Measurements from ENCODE around the gene TBXT. TPM values are rescaled to one million over a fixed set of nuclear protein-coding genes. Genes with fewer than 3 reads are reported as not detected.

The TBXT gene
- total and polyA plus RNA-seq, 2 experiments from 2014 or later = 0.23 TPM; not detected in 1

DNA sequence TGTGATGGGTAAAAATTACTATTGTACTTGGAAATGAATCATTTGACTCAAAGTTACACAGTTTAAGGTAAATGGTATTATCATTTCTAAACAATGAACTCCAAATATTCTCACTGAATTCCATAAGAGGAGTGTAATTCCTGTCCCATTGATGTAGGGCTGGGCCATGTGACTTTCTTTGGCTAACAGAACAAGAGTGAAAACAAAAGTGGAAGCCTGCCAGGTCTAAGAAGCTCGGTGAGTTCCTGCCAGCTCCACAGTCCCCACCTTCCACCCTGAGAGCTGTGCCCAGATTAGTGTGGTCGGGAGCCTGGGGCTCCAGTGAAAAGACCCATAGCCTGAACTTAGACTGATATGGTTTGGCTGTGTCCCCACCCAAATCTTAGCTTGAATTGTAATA is 24.6 kb downstream of the TBXT start:
- Histone ChIP-seq H2AFZ (no peak overlapping the region), H3K4me3 (no peak overlapping the region), H3K36me3 (ENCODE audit: insufficient read depth) (no peaks in the 10 kb centered on the region), H3K27ac (ENCODE audit: low read depth) (no peak overlapping the region), H3K27me3 (ENCODE audit: insufficient read depth) (no peaks in the 10 kb centered on the region), H3K79me2 (replicated peaks; ENCODE audit: insufficient read depth) (no peaks in the 10 kb centered on the region), H3K4me1 (ENCODE audit: insufficient read depth) (peaks cover 11% of the 10 kb centered on the region), H3F3A (replicated peaks; ENCODE audit: low read depth) (no peaks in the 10 kb centered on the region), H3K9me2 (ENCODE audit: insufficient read depth) (peaks cover 12% of the 10 kb centered on the region; the same call in 1 of the 2 replicates), H3K4me2 (no peak overlapping the region), H4K20me1 (replicated peaks; ENCODE audit: insufficient read depth) (no peaks in the 10 kb centered on the region)
- Mint-ChIP-seq H3K36me3 (ENCODE audit: low read depth) (no peaks in the 10 kb centered on the region), H3K9me3 (peaks cover 5% of the 10 kb centered on the region; the same call in 2 of the 3 replicates), H3K4me1 (peaks cover 5% of the 10 kb centered on the region), H3K27ac (no peak overlapping the region), H3K4me3 (no peak overlapping the region), H3K27me3 (ENCODE audit: insufficient read depth, low read depth, poor library complexity) (peaks cover 3% of the 10 kb centered on the region)
- TF ChIP-seq, protein P1, sequence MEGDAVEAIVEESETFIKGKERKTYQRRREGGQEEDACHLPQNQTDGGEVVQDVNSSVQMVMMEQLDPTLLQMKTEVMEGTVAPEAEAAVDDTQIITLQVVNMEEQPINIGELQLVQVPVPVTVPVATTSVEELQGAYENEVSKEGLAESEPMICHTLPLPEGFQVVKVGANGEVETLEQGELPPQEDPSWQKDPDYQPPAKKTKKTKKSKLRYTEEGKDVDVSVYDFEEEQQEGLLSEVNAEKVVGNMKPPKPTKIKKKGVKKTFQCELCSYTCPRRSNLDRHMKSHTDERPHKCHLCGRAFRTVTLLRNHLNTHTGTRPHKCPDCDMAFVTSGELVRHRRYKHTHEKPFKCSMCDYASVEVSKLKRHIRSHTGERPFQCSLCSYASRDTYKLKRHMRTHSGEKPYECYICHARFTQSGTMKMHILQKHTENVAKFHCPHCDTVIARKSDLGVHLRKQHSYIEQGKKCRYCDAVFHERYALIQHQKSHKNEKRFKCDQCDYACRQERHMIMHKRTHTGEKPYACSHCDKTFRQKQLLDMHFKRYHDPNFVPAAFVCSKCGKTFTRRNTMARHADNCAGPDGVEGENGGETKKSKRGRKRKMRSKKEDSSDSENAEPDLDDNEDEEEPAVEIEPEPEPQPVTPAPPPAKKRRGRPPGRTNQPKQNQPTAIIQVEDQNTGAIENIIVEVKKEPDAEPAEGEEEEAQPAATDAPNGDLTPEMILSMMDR (conservative IDR thresholded peaks at IDR 0.05; ENCODE audit: low read depth in 2 of 2) = no peak
- TF ChIP-seq CREB1 (CRISPR knock-in tag; IDR thresholded peaks at IDR 0.05; ENCODE audit: low read depth) (no peak), NANOG (IDR thresholded peaks at IDR 0.05; ENCODE audit: borderline replicate concordance) (no peak), EZH2 (IDR thresholded peaks at IDR 0.05; ENCODE audit: low read depth, unreplicated experiment) (no peak), JUNB (IDR thresholded peaks at IDR 0.05; ENCODE audit: unreplicated experiment) (no peak), ZNF331 (CRISPR knock-in tag; IDR thresholded peaks at IDR 0.05; ENCODE audit: low read depth) (no peak), ZNF114 (CRISPR knock-in tag; IDR thresholded peaks at IDR 0.05) (no peak), POLR2AphosphoS5 (IDR thresholded peaks at IDR 0.05; ENCODE audit: low read depth) (no peak), EZH2phosphoT487 (IDR thresholded peaks at IDR 0.05; ENCODE audit: unreplicated experiment) (no peak), STAT1 (IDR thresholded peaks at IDR 0.05; ENCODE audit: unreplicated experiment) (no peak)
- TF ChIP-seq, protein P2, sequence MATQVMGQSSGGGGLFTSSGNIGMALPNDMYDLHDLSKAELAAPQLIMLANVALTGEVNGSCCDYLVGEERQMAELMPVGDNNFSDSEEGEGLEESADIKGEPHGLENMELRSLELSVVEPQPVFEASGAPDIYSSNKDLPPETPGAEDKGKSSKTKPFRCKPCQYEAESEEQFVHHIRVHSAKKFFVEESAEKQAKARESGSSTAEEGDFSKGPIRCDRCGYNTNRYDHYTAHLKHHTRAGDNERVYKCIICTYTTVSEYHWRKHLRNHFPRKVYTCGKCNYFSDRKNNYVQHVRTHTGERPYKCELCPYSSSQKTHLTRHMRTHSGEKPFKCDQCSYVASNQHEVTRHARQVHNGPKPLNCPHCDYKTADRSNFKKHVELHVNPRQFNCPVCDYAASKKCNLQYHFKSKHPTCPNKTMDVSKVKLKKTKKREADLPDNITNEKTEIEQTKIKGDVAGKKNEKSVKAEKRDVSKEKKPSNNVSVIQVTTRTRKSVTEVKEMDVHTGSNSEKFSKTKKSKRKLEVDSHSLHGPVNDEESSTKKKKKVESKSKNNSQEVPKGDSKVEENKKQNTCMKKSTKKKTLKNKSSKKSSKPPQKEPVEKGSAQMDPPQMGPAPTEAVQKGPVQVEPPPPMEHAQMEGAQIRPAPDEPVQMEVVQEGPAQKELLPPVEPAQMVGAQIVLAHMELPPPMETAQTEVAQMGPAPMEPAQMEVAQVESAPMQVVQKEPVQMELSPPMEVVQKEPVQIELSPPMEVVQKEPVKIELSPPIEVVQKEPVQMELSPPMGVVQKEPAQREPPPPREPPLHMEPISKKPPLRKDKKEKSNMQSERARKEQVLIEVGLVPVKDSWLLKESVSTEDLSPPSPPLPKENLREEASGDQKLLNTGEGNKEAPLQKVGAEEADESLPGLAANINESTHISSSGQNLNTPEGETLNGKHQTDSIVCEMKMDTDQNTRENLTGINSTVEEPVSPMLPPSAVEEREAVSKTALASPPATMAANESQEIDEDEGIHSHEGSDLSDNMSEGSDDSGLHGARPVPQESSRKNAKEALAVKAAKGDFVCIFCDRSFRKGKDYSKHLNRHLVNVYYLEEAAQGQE (IDR thresholded peaks at IDR 0.05; ENCODE audit: unreplicated experiment) = no peak
- TF ChIP-seq, protein P3, sequence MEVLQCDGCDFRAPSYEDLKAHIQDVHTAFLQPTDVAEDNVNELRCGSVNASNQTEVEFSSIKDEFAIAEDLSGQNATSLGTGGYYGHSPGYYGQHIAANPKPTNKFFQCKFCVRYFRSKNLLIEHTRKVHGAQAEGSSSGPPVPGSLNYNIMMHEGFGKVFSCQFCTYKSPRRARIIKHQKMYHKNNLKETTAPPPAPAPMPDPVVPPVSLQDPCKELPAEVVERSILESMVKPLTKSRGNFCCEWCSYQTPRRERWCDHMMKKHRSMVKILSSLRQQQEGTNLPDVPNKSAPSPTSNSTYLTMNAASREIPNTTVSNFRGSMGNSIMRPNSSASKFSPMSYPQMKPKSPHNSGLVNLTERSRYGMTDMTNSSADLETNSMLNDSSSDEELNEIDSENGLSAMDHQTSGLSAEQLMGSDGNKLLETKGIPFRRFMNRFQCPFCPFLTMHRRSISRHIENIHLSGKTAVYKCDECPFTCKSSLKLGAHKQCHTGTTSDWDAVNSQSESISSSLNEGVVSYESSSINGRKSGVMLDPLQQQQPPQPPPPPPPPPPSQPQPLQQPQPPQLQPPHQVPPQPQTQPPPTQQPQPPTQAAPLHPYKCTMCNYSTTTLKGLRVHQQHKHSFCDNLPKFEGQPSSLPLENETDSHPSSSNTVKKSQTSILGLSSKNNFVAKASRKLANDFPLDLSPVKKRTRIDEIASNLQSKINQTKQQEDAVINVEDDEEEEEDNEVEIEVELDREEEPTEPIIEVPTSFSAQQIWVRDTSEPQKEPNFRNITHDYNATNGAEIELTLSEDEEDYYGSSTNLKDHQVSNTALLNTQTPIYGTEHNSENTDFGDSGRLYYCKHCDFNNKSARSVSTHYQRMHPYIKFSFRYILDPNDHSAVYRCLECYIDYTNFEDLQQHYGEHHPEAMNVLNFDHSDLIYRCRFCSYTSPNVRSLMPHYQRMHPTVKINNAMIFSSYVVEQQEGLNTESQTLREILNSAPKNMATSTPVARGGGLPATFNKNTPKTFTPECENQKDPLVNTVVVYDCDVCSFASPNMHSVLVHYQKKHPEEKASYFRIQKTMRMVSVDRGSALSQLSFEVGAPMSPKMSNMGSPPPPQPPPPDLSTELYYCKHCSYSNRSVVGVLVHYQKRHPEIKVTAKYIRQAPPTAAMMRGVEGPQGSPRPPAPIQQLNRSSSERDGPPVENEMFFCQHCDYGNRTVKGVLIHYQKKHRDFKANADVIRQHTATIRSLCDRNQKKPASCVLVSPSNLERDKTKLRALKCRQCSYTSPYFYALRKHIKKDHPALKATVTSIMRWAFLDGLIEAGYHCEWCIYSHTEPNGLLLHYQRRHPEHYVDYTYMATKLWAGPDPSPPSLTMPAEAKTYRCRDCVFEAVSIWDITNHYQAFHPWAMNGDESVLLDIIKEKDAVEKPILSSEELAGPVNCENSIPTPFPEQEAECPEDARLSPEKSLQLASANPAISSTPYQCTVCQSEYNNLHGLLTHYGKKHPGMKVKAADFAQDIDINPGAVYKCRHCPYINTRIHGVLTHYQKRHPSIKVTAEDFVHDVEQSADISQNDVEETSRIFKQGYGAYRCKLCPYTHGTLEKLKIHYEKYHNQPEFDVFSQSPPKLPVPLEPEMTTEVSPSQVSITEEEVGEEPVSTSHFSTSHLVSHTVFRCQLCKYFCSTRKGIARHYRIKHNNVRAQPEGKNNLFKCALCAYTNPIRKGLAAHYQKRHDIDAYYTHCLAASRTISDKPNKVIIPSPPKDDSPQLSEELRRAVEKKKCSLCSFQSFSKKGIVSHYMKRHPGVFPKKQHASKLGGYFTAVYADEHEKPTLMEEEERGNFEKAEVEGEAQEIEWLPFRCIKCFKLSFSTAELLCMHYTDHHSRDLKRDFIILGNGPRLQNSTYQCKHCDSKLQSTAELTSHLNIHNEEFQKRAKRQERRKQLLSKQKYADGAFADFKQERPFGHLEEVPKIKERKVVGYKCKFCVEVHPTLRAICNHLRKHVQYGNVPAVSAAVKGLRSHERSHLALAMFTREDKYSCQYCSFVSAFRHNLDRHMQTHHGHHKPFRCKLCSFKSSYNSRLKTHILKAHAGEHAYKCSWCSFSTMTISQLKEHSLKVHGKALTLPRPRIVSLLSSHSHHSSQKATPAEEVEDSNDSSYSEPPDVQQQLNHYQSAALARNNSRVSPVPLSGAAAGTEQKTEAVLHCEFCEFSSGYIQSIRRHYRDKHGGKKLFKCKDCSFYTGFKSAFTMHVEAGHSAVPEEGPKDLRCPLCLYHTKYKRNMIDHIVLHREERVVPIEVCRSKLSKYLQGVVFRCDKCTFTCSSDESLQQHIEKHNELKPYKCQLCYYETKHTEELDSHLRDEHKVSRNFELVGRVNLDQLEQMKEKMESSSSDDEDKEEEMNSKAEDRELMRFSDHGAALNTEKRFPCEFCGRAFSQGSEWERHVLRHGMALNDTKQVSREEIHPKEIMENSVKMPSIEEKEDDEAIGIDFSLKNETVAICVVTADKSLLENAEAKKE (CRISPR knock-in tag; IDR thresholded peaks at IDR 0.05) = no peak
- TF ChIP-seq, protein P4, sequence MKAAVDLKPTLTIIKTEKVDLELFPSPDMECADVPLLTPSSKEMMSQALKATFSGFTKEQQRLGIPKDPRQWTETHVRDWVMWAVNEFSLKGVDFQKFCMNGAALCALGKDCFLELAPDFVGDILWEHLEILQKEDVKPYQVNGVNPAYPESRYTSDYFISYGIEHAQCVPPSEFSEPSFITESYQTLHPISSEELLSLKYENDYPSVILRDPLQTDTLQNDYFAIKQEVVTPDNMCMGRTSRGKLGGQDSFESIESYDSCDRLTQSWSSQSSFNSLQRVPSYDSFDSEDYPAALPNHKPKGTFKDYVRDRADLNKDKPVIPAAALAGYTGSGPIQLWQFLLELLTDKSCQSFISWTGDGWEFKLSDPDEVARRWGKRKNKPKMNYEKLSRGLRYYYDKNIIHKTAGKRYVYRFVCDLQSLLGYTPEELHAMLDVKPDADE (IDR thresholded peaks at IDR 0.05) = no peak
- no peak for DNase-seq (ENCODE audit: low spot score)
- ATAC-seq = no peak

Data from GM23338 (cell line).